ENCODE results near the gene RANBP1.
A peak's percentile ranks its signal among the peaks of the same experiment; 100 is the strongest.
"Not testable (repeated sequence)": the region's sequence is repeated elsewhere in the genome, so short reads cannot be mapped to it uniquely, and the experiment has no call there.

Gene RANBP1

DNA sequence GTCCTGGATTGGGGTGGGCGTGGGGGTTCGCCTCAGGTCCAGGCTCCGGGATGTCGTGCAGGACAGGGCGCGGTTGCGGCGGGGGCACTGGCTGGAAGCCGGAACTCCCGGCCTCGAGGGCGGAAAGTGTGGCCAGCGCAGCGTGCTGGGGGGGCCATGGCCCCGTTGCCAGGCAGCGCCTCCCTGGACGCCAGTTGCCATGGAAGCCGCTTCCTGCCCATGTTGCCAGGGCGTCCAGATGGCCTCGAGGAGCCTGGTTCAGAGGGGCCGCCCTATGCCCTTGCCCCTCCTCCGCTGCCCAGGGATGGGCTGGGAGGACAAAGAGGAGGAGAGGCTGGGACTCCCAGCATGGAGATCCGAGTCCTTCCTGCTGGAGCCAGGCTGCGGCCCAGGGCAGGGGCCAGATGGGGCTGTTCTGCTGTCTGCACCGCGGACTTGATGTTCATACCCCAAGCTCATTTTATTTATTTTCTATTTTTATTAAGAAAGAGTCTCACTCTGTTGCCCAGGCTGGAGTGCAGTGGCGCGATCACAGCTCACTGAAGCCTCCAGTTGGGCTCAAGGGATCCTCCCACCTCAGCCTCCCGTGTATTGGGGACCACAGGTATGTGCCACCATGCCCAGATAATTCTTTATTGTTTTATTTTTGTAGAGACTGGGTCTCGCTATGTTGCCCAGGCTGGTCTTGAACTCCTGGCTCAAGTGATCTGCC, 39.6 kb downstream of the RANBP1 start:
- H3K4me3 ChIP-seq (replicated peaks in 1 of 2; ENCODE audit: low read depth in 2 of 2, low read length in 2 of 2) = peak overlapping the region in 1 of 2 donors; percentile 34
- TF ChIP-seq, protein P1, sequence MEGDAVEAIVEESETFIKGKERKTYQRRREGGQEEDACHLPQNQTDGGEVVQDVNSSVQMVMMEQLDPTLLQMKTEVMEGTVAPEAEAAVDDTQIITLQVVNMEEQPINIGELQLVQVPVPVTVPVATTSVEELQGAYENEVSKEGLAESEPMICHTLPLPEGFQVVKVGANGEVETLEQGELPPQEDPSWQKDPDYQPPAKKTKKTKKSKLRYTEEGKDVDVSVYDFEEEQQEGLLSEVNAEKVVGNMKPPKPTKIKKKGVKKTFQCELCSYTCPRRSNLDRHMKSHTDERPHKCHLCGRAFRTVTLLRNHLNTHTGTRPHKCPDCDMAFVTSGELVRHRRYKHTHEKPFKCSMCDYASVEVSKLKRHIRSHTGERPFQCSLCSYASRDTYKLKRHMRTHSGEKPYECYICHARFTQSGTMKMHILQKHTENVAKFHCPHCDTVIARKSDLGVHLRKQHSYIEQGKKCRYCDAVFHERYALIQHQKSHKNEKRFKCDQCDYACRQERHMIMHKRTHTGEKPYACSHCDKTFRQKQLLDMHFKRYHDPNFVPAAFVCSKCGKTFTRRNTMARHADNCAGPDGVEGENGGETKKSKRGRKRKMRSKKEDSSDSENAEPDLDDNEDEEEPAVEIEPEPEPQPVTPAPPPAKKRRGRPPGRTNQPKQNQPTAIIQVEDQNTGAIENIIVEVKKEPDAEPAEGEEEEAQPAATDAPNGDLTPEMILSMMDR (IDR thresholded peaks at IDR 0.05; ENCODE audit: low read depth, low read length) = no peak
- peak; percentile 31 to 43 for DNase-seq (ENCODE audit: low read depth in 2 of 2)

DNA sequence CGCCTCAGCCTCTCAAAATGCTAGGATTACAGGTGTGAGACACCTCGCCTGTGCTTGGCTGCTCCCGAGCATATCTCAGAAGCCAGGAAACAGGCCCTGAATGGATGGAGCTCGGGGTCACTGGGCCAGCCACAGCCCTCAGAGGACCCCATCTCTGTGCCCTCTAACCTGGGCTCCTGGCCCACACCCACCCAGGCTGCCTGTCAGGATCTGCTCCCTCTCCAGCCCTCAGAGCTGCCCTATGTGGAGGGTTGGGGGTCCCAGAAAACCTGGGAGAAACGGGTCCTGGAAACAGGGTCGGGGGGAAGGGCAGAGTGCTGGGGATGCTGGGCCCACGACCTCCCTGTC, 40.1 kb downstream of the RANBP1 start:
- TF ChIP-seq, protein P1 (IDR thresholded peaks at IDR 0.05; ENCODE audit: low read depth, low read length) = no peak
- no peak for DNase-seq (ENCODE audit: low read depth in 2 of 2)
- H3K4me3 ChIP-seq (replicated peaks in 1 of 2; ENCODE audit: low read depth in 2 of 2, low read length in 2 of 2) = no peak overlapping the region

DNA sequence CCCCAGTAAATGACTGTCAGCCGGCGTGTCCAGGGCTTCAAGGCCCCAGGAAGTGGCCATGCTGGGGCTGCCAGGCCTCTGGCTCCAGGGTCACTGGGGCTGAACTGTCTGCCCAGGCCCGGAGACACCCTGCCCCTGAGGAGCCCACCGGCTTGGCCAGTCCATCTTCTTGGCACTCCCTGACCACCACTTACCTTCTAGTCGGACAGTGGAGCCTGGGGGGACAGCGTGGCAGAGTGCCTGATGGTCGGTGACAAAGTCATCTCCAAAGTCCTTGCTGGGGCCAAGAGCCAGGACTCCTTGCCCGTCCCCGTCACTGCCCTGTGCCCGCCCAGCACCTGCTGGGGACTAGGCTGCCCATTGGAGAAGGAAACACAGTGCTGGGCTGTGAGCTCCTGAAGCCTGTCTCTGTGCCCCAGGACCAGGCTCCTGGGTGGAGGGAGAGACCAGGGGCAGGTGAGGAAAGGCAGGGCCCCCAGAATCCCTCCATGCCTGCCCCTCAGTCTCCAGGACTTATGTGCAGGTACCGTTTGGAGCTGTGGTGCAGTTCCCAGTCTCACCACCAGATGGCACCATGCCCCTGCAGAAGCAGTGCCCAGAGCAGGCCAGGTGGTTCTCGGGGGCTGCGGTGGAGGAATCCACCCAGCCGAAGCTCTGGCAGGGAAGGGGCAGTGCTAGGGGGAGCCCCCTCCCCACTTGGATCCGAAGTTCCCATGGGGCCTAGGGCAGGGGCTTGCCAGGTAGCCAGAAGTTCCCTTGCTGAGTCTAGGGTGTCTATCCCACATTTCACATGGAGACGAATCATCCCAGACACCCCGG, 40.9 kb downstream of the RANBP1 start:
- DNase-seq (ENCODE audit: low read depth in 2 of 2) = peak; percentile 78 to 84
- TF ChIP-seq, protein P1 (IDR thresholded peaks at IDR 0.05; ENCODE audit: low read depth, low read length) = peak; percentile 93
- no peak overlapping the region for H3K4me3 ChIP-seq (replicated peaks in 1 of 2; ENCODE audit: low read depth in 2 of 2, low read length in 2 of 2)

DNA sequence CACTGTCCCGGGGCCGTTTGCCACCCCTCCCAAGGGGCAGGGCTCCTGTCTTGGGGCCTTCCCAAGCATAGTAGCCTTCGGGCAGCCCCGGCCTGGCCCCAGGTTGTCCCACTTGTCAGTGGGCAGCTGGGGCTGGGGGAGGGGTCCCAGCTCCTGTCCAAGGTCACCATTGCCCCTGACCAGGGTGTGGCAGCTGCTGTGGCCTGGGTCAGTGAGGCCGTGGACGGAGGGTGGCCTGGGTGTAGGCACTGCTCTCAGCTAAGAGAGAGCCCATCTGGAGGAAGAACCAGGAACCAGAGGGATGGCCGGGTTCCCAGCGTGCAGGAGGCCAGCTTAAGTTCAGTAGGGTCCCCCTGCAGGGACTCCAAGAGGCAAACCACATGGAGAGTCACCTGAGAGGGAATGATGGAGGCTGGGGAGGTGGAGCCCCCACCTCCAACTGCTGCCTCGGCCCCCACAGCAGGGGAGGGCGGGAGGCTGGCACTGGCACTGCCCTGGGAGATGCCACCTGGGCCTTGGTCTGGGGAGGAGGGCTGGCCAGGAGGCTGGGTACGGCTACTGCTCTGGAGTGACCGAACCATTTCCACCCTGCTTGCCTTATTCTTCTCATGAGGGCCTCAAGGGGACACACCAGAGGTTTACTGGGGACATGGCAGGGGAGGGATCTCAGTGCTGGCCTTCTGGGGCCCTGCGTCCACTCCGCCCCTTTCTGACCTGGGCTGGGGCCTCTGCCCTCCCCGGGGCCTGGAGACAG, 41.7 kb downstream of the RANBP1 start:
- DNase-seq (ENCODE audit: low read depth in 2 of 2) = no peak
- TF ChIP-seq, protein P1 (IDR thresholded peaks at IDR 0.05; ENCODE audit: low read depth, low read length) = no peak
- H3K4me3 ChIP-seq (replicated peaks in 1 of 2; ENCODE audit: low read depth in 2 of 2, low read length in 2 of 2) = no peak overlapping the region

DNA sequence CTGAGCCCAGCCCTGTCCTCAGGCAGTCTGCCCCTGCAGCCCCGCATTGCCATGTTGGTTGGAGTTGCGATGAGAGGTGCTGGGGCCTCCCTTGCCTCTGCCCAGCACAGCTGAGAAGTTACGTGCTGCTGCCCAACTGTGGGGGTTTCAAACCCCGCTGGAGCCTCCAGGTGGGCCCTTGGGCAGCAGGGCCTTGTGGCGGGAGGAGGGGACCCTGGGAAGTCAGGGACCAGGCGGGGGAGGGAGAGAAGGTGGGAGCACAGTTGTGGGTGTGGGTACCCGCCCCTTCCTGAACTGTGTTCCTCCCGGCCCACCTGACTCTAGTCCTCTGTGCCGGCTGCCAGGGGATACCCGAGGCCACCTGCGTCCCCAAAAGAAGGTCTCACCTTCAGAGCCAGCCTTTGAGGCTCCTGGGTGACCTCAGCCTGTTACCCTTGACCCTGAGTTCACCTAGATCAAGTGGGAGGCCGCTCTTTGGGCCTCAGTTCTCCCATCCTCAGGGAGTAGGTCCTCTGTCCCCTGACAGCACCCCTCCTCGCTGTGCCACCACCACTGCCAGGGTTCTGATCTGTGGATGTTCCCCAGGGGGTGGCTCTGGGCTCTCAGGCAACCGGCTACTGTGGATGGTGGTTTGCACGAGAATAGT, 42.6 kb downstream of the RANBP1 start:
- no peak for DNase-seq (ENCODE audit: low read depth in 2 of 2)
- TF ChIP-seq, protein P1 (IDR thresholded peaks at IDR 0.05; ENCODE audit: low read depth, low read length) = no peak
- H3K4me3 ChIP-seq (replicated peaks in 1 of 2; ENCODE audit: low read depth in 2 of 2, low read length in 2 of 2) = no peak overlapping the region

DNA sequence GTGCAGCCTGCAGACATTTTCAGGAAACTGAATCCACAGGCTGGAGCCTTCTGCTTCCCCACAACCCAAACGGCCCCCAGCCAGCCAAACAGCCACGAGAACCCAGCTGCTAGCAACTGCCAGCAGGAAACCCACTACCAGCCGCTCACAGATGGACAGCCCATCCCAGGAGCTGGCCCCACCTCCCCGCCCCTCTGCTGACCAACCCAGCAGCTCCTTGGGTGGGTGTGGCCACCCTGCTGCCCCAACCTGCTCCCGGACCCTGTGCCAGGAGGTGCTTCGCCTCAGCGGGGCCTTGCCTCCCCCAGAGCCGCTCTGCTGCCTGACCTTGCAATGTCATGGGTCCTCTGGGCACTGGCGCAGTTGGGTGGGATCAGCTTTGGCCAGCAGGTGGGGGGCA, 43.2 kb downstream of the RANBP1 start:
- H3K4me3 ChIP-seq (replicated peaks in 1 of 2; ENCODE audit: low read depth in 2 of 2, low read length in 2 of 2) = no peak overlapping the region
- TF ChIP-seq, protein P1 (IDR thresholded peaks at IDR 0.05; ENCODE audit: low read depth, low read length) = no peak
- DNase-seq (ENCODE audit: low read depth in 2 of 2) = no peak

DNA sequence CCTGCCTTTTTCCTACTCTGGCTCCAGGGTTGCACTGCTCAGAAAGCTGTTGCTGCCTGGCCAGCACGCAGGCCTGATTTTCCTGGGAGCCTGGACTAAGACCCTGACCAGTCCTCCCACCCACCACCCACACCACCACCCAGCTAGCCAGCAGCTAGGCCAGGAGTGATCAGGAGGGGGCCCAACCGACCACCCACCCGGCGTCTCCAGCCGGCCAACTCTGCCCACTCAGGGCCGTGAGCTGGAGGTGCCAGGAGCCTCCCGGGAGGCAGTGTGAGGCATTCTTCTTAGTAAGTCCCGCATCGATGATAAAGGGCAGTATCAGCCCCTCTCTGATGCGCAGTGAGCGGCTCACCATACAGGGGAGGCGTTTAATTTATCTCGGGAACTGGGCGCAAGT, 43.6 kb downstream of the RANBP1 start:
- H3K4me3 ChIP-seq (replicated peaks in 1 of 2; ENCODE audit: low read depth in 2 of 2, low read length in 2 of 2); DNase-seq (ENCODE audit: low read depth in 2 of 2): not testable (repeated sequence)
